ENCODE measurements around the gene PRDM11.

PRDM11 gene

GRCh38 chr11:45224766-45225165 lies 78.3 kb downstream of the PRDM11 start:
- H3F3A ChIP-seq (ENCODE audit: insufficient read depth, low read length) = no peaks in the 10 kb centered on the region
- no peak overlapping the region for H2AFZ ChIP-seq (ENCODE audit: low read length)
- no peaks in the 10 kb centered on the region for H3K4me1 ChIP-seq (ENCODE audit: insufficient read depth, low read length, severe bottlenecking)
- TF ChIP-seq EZH2 (IDR thresholded peaks at IDR 0.05; ENCODE audit: borderline replicate concordance, low read length) (no peak), CTCF (IDR thresholded peaks at IDR 0.05; ENCODE audit: low read length) (no peak)
- H3K27me3 ChIP-seq (ENCODE audit: insufficient read depth, low read length) = no peaks in the 10 kb centered on the region
- H3K27ac ChIP-seq (ENCODE audit: low read depth, low read length, poor library complexity, severe bottlenecking) = no peak overlapping the region
- no peaks in the 10 kb centered on the region for H3K9me3 ChIP-seq (ENCODE audit: low read length)
- H3K36me3 ChIP-seq (ENCODE audit: insufficient read depth, low read length) = no peaks in the 10 kb centered on the region
- no peak overlapping the region for H3K4me2 ChIP-seq (ENCODE audit: low read length)
- no peaks in the 10 kb centered on the region for H4K20me1 ChIP-seq (ENCODE audit: insufficient read depth, low read length)
- H3K79me2 ChIP-seq (ENCODE audit: insufficient read depth, low read length) = no peaks in the 10 kb centered on the region
- no peak overlapping the region for H3K4me3 ChIP-seq (ENCODE audit: low read depth, low read length, poor library complexity, severe bottlenecking)
- no peaks in the 10 kb centered on the region for H3K9me2 ChIP-seq (ENCODE audit: low read depth, low read length)
- no peak overlapping the region for H3K9ac ChIP-seq (ENCODE audit: low read length)

GRCh38 chr11:45225277-45225676 lies 78.8 kb downstream of the PRDM11 start:
- no peaks in the 10 kb centered on the region for H3K27me3 ChIP-seq (ENCODE audit: insufficient read depth, low read length)
- H3F3A ChIP-seq (ENCODE audit: insufficient read depth, low read length) = no peaks in the 10 kb centered on the region
- H4K20me1 ChIP-seq (ENCODE audit: insufficient read depth, low read length) = no peaks in the 10 kb centered on the region
- H3K36me3 ChIP-seq (ENCODE audit: insufficient read depth, low read length) = no peaks in the 10 kb centered on the region
- H3K4me3 ChIP-seq (ENCODE audit: low read depth, low read length, poor library complexity, severe bottlenecking) = no peak overlapping the region
- no peak overlapping the region for H3K27ac ChIP-seq (ENCODE audit: low read depth, low read length, poor library complexity, severe bottlenecking)
- H3K79me2 ChIP-seq (ENCODE audit: insufficient read depth, low read length) = no peaks in the 10 kb centered on the region
- no peak overlapping the region for H3K9ac ChIP-seq (ENCODE audit: low read length)
- no peak overlapping the region for H2AFZ ChIP-seq (ENCODE audit: low read length)
- TF ChIP-seq CTCF (IDR thresholded peaks at IDR 0.05; ENCODE audit: low read length) (no peak), EZH2 (IDR thresholded peaks at IDR 0.05; ENCODE audit: borderline replicate concordance, low read length) (no peak)
- no peaks in the 10 kb centered on the region for H3K9me2 ChIP-seq (ENCODE audit: low read depth, low read length)
- no peaks in the 10 kb centered on the region for H3K9me3 ChIP-seq (ENCODE audit: low read length)
- H3K4me2 ChIP-seq (ENCODE audit: low read length) = no peak overlapping the region
- no peaks in the 10 kb centered on the region for H3K4me1 ChIP-seq (ENCODE audit: insufficient read depth, low read length, severe bottlenecking)

- Histone ChIP-seq H3K4me3 (ENCODE audit: low read depth, low read length, poor library complexity, severe bottlenecking) (no peak overlapping the region), H2AFZ (ENCODE audit: low read length) (no peak overlapping the region), H4K20me1 (ENCODE audit: insufficient read depth, low read length) (no peaks in the 10 kb centered on the region), H3K9me3 (ENCODE audit: low read length) (no peaks in the 10 kb centered on the region), H3K9ac (ENCODE audit: low read length) (no peak overlapping the region), H3F3A (ENCODE audit: insufficient read depth, low read length) (no peaks in the 10 kb centered on the region), H3K36me3 (ENCODE audit: insufficient read depth, low read length) (no peaks in the 10 kb centered on the region), H3K9me2 (ENCODE audit: low read depth, low read length) (no peaks in the 10 kb centered on the region), H3K4me1 (ENCODE audit: insufficient read depth, low read length, severe bottlenecking) (no peaks in the 10 kb centered on the region), H3K79me2 (ENCODE audit: insufficient read depth, low read length) (no peaks in the 10 kb centered on the region), H3K27ac (ENCODE audit: low read depth, low read length, poor library complexity, severe bottlenecking) (no peak overlapping the region), H3K27me3 (ENCODE audit: insufficient read depth, low read length) (no peaks in the 10 kb centered on the region), H3K4me2 (ENCODE audit: low read length) (no peak overlapping the region)
- TF ChIP-seq EZH2 (IDR thresholded peaks at IDR 0.05; ENCODE audit: borderline replicate concordance, low read length) (no peak), CTCF (IDR thresholded peaks at IDR 0.05; ENCODE audit: low read length) (no peak)
Measured at GRCh38 chr11:45225961-45226871, 79.8 kb downstream of the PRDM11 start.

All from OCI-LY1 (cell line).